ENCODE data around the gene PRM1.

- TF ChIP-seq CTCF (IDR thresholded peaks at IDR 0.05; ENCODE audit: borderline replicate concordance, extremely low read depth, low read length, poor library complexity, severe bottlenecking) (no peak), EZH2 (IDR thresholded peaks at IDR 0.05; ENCODE audit: borderline replicate concordance, low read depth, low read length, severe bottlenecking) (no peak)
Observed at GRCh38 chr16:11277607-11278337, 3.4 kb downstream of the PRM1 start.
